Right renal cortex interstitium (tissue), 3 donors: ENCODE results near the gene MTOR. TPM values are rescaled to one million over a fixed set of nuclear protein-coding genes. Genes with fewer than 3 reads are reported as not detected.
"Not testable (repeated sequence)": the region's sequence is repeated elsewhere in the genome, so short reads cannot be mapped to it uniquely, and the experiment has no call there.

Experiments
- DNase-seq, 3 donors: peaks; one replicate each; pipeline ENCODE4 v3.0.0-alpha.2; 2013; ENCODE audit warnings: low read depth in 3 of 3, low spot score in 2 of 3
- polyA plus RNA-seq, 3 donors: library from polyadenylated mRNA; unstranded; fragments of 120-200 nt; gene quantifications; one replicate each; pipeline ENCODE4 v1.2.1, GENCODE V29; 2013; ENCODE audit not compliant: insufficient read length in 3 of 3

The MTOR gene
- polyA plus RNA-seq, 3 donors, result 39.8 to 41.6 (median 40.9) TPM

DNA sequence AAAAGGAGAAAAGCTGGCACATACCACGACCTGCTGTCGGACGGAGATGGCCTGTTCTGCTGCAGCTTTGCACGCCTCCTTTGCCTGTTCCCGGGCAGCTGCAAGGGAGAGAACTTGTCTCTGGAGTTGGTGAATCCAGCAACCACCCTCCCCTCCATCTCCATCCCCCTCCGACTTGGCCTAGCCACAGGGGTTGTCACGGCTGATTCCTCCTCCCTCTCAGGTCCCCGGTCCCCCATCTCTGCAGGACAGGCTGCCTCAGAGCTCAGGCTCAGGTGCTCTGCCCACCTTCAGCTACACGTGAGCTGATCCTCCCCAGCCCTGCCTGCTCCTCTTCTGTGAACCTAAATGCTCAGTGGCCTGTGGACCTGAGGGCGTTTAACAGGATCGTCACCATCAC lies 191.5 kb downstream of the MTOR start:
- no peak for DNase-seq

DNA sequence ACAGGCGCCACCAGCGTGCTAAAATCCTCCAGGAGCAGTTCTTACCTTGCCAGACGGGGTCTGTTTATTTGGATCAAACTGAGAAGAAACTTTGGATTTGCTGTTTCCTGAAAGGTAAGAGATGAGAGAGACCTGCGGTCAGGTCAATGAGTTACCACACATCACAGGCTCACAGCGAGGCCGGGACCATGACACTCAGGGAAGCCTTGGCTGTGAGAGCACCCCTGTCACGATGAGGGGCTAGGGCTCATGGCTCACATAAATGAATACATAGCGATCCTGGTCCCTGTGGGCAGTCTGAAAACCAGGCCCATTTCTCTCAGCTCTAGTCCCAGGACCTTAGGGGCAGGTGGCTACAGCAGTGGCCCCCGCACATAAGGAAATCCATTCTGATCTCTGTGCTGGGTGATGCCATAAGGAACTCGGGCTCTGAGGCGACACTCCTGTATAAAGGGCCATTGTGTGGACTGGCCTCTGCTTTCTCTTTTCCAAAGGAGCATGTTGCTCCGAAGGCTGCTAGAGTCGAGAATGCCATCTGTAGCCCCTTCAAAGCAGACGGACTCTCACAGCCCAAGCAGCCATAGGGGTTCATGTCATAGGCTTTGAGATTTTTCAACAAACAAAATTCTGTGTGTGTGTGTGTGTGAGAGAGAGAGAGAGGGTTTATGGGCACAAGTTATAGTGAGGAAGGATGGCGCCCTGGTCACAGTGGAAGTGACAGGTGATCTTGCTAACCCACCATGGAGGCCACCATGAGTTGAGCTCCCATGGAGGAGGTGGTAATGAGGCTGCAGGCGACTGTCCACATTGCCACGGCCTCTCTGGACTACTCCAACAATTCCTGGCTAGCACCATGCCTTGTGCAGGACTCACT lies 193.5 kb downstream of the MTOR start:
- DNase-seq, result no peak

GRCh38 chr1:11067716-11068599 lies 194.4 kb downstream of the MTOR start:
- no peak for DNase-seq

- no peak for DNase-seq
These were observed 196.6 kb downstream of the MTOR start for GRCh38 chr1:11065796-11066195.

DNA sequence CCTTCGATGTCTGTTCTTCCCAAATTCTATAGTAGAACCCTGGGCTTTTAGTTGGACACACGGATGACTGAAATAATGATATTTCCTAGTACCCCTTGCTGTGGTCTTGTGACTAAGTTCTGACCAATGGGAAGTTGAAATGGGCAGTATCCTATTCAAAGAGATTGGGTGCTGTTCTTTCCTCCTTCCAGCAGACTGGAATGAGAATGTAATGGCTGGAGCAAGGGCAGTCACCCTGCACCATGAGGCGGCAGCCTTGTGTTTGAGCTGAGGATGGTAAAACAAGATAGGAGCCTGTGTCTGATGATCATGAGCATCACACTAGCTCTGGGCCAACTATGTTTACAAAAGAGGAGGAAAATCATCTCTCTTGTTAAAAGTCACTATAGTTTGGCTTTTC lies 197.4 kb downstream of the MTOR start:
- no peak for DNase-seq

DNA sequence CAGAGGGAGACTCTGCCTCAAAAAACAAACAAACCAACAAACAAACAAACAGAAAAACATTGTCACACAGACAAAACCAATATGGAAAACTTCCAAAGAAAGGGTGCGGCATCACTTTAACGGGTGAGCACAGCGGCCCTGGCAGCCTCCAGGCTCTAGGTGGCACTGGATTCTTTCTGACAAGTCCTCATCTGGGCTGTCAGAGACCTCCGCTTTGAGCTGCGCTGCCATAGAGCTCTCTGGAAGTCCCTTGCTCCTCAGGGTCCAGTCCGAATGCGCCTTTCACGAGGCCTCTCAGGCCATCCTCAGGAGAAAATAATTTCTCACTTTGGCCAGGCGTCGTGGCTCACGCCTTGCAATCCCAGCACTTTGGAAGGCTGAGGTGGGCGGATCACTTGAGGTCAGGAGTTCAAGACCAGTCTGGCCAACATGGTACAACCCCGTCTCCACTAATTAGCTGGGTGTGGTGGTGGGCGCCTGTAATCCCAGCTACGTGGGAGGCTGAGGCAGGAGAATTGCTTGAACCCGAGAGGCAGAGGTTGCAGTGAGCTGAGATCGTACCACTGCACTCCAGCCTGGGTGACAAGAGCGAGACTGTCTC lies 198.3 kb downstream of the MTOR start:
- DNase-seq, result not testable (repeated sequence)

DNA sequence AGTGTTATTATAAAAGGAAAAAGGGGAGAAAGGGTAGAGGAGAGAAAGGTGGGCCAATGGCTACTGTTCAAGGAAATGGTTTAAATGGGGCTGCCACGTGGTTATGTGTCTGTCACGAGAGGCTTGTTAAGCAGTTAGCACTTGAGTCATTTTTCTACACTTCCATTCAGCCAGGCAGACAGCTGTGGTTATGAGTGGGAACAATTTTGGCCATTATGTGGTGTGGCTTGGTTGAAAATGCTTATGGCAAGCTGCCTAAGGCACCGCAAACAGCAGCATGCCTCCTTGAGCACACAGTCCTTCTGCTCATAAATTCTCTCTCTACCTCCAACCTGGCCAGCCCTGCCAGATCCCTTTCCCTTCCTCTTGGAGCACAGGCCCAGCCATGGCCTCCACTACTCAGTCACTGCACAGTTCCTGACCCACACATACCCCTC lies 199.4 kb downstream of the MTOR start:
- no peak for DNase-seq

- DNase-seq, result no peak
These were observed 200.5 kb downstream of the MTOR start for GRCh38 chr1:11061652-11062365.

DNA sequence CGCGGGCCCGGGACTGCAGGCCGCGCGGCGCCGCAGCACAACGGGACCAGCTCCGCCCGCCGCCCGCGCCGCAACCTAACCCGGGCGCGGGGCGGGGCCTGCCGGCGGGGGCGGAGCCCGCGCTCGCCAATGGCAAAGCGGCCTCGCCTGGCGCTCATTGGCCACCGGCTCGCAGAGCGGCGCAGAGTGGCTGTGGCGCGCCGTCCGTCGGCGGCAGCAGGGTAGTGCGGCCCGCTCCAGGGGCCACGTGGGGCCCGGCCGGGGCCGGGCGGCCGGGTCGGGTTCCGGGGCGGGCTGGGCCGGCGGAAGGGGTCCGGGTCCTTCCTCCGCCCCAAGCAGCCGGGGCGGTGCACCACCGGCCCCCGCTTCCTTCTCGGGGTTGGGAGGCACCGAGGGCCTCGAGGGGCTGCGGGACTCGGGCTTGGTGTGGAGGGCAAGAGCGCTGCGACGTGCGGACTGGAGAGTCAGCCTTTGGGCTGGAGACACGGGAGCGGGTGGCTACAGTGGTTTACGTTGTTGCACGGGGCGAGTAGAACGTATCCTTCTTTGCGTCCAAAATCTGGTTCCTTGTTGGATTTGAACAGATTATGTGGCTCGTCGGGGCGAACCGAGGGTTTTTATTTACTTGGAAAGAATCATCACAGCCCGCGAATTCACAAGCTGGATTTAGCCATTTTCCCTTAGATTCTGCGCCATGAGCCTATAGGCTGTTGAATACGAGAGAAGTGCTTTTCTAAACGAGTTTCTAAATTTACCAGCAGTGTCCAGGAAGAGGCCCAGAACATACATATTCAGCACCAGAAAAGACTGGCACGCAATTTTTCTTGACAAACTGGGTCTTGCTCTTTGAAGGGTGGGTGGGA lies 202.2 kb downstream of the MTOR start, which contains the start of gene SRM:
Gene SRM (minus strand): TSS at position 51 of the 863 bp plus-strand sequence. CDS start 75 bp downstream, outside the sequence.
- peak; percentile 57 to 79 (median 70) for DNase-seq

- no peak for DNase-seq
These were observed 203.0 kb downstream of the MTOR start for GRCh38 chr1:11059155-11059967.

DNA sequence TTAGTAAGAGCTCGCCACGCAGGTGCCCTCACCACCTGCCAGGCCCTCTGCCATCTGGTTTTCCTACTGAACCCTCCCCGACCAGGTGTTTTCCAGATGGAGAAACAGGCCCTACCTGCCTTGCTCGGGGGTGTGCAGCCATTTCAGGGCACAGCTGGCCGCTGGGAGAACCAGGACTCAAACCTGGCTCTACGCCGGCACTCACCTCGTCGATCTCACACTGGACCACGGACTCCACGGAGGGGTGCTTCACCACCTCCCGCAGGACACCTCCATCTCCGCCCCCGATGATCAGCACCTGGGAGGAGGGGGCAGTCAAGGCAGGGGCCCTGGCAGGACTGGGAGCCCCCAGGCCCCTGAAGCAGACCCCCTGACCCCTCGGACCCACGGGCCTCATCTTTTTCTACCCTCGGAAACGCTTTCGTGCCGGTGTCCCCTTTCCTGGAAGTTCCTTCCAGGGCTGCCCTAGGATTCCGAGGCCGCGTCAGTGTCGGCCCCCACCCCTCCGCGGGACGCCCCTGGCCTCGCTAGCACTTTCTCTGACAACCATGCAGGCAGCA lies 203.7 kb downstream of the MTOR start:
- no peak for DNase-seq

GRCh38 chr1:11058026-11058425 lies 204.3 kb downstream of the MTOR start:
- no peak for DNase-seq

GRCh38 chr1:11057477-11057876 lies 204.9 kb downstream of the MTOR start:
- no peak for DNase-seq

Other genes starting within 250 kb of the MTOR start
- 100 to 1,000 TPM; 331 to 348 (median 336) TPM for gene TARDBP, start 249.9 kb downstream of the MTOR start, polyA plus RNA-seq
- gene MASP2, start 215.3 kb downstream of the MTOR start, polyA plus RNA-seq, result 1 to 10 TPM; 3.2 to 4.0 (median 3.6) TPM
- gene SRM, start 202.5 kb downstream of the MTOR start, polyA plus RNA-seq, result 10 to 100 TPM; 35.5 to 42.7 (median 41.6) TPM
- gene EXOSC10, start 162.7 kb downstream of the MTOR start, polyA plus RNA-seq, result 10 to 100 TPM; 78.4 to 84.8 (median 82.7) TPM
- under 1 TPM in 2 of 3 donors, not detected in 1; 0.06 to 0.12 TPM for gene ANGPTL7, start 73.2 kb downstream of the MTOR start, polyA plus RNA-seq
- gene UBIAD1, start 10.6 kb upstream of the MTOR start, polyA plus RNA-seq, result 10 to 100 TPM; 16.1 to 17.7 (median 16.1) TPM
- gene DISP3, start 216.6 kb upstream of the MTOR start, polyA plus RNA-seq, result 1 to 10 TPM in 1 of 3 donors, under 1 TPM in 2; 0.82 to 1.3 (median 0.87) TPM